A172 (cell line): Measurements from ENCODE around the gene COL11A2. TPM values are rescaled to one million over a fixed set of nuclear protein-coding genes. Genes with fewer than 3 reads are reported as not detected.

Experiments
- DNase-seq: peaks from one replicate; pipeline ENCODE4 v3.0.0-alpha.2; 2015; ENCODE audit warnings: low spot score
- total RNA-seq: library from RNA; depleted of rRNA; stranded (reverse); fragments of >200 nt; shearing (Covaris generic); gene quantifications from 2 replicates; pipeline ENCODE4 v1.2.3, GENCODE V29; 2014

COL11A2 gene
- total RNA-seq, 1 experiment from 2014 or later, result 1.7 TPM

DNA sequence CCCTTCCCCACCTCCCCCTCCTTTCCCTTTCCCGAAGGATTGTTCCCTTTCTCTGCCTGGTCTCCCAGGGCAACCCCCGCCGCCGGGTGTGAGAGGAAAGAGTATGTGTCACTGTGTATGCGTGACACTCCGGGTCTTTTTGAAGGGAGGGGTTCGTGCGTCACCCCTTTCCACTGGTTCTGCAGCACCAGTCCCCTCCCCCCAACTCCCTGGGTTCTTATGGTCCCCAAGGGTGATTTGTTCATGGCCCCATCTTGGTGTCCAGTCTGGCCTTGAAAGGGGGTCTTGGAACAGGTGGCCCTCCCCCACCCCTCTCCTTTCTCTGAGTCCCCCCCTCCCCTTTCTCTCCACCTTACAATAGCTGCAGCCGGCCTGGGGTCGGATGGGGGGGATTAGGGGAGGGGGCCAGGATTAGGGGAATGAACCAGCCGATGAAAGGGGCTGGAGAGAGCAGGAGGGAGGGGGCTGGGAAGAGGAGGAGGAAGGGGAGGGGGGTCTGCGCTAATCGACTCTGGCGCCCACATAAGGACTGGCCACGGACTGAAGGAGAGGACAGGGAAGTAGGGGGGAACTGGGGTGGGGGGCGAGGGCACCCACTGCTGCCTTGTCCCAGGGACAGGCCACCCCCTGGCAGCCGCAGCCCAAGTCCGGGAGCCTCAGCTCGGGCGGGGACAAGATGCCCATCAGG, 14.7 kb upstream of the COL11A2 start:
- DNase-seq, result peak; percentile 36

DNA sequence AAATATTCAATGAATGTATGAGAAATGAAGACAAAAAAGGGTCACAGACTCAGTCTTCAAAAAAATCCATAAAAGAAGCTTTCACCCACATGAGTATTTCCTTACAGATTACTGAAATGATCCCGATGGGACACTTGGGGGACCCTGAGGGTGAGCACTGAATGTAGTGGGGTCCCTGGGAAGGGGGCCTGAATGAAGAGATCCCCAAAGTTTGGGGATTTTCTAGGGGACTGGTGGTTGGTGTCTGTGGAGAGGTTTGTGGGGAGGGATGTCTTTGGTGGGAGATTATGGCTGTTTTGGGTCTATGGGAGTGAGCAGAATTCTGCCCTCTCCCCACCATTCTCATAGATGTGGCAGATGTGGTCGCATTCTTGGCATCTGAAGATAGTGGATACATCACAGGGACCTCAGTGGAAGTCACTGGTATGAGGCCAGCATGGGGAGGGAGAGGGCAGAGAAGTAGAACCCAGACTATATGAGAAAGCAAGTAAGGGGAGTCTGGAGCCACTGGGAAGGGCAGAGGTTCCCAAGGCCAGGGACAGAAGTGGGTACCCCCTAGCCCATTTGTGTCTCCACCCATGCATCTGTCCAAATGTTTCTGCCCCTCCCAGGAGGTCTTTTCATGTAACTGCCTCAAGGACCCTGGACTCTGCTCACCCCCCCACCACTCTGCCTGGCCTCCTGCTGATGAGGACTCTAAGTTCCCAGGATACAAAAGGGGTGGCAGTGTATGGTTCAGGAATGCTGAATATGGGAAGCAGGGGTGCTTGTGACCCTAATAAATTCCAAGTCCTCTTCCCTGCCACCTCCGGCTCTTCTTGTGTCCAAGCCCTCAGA, 14.0 kb upstream of the COL11A2 start:
- no peak for DNase-seq

DNA sequence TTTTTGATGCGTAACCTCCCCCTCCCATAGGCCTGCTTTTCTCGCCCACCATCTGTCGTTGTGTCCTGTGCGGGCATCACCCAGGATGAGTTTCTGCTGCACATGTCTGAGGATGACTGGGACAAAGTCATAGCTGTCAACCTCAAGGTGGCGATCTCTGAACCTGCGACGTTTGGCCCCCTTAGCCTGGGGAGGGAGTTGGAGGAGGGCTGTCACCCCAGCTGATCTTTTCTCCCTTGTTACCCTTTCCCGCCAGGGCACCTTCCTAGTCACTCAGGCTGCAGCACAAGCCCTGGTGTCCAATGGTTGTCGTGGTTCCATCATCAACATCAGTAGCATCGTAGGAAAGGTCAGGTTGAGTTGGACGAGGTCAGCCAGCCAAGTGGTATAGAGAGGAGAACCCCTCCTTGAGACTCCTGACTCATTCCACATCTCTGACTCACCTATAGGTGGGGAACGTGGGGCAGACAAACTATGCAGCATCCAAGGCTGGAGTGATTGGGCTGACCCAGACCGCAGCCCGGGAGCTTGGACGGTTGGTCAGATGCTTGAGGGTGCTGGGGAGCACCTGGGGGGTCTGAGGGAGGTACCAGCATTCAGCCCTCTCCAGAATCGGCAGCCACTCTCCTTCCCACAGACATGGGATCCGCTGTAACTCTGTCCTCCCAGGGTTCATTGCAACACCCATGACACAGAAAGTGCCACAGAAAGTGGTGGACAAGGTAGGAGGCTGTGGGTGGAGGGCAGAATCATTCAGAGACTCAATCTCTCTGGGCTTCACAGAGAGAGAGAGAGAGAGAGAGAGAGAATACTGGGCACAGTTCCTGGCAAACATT, 13.1 kb upstream of the COL11A2 start:
- peak; percentile 92 for DNase-seq

DNA sequence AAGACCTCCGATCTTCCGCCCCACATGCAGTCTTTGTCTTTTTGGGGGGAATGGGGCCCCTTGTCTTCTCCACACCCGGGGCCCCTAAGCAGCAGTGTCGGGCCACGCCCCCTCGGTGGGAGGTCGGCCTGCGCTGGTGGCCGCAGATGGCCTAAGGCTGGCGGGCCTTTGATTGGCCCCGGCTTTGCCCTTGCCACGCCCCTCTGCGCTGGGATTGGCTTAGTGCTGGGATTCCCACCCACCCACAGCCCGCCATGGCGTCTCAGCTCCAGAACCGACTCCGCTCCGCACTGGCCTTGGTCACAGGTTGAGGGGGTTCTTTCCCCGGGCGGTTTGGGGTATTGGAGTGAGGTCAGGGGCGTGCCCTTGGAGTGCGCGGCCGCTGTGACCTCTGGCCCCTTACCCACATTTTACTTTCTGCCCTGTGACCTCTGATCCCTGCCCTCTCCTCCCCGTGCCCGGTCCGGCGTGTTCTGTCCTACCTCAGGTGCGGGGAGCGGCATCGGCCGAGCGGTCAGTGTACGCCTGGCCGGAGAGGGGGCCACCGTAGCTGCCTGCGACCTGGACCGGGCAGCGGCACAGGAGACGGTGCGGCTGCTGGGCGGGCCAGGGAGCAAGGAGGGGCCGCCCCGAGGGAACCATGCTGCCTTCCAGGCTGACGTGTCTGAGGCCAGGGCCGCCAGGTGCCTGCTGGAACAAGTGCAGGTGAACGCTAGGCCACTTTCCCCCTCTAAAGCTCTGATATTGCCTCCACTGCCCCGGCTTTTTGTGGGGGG, 12.3 kb upstream of the COL11A2 start, which contains the start of gene HSD17B8:
HSD17B8 (plus strand) TSS at position 241 of the 776 bp plus-strand sequence; CDS start at position 255, 14 bp downstream.
- no peak for DNase-seq

DNA sequence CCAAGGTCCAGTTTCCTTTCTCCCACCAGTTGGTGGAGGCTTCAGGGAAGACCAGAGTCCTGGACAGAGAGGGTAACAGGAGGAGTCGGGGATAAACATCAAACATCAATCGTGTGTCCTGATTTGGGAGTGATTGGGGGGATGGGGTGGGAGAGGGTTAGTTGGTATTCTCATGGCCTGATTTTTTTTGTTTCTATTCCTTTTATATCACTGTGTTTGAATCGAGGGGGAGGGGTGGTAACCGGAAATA, 11.8 kb upstream of the COL11A2 start:
- no peak for DNase-seq

DNA sequence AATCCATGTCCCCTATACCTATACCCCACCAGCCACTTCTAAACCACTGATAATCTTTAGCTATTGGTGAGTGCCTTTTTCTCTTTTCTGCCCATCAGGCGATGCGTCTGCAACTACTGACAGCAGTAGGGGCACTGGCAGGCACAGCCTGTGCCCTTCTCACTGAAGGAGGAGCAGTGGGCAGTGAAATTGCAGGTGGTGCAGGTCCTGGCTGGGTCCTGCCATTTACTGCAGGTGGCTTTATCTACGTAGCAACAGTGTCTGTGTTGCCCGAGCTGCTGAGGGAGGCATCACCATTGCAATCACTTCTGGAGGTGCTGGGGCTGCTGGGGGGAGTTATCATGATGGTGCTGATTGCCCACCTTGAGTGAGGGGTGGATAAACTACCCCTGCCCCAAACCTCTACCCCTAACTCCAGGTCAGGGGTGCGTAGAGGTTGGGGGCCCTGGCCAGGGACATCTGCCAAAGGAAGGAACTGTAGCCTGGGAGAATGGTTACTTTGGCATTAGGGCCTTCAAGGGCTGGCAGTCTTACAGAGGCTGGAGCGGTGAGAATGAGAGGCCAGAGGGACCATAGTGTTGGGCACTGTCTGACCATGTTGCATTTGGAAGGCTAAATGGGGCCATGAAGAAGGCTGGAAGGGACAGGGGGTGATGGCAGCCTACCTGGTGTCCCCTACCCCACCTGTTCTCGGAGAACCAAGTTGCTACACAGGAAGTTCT, 11.3 kb upstream of the COL11A2 start:
- no peak for DNase-seq

DNA sequence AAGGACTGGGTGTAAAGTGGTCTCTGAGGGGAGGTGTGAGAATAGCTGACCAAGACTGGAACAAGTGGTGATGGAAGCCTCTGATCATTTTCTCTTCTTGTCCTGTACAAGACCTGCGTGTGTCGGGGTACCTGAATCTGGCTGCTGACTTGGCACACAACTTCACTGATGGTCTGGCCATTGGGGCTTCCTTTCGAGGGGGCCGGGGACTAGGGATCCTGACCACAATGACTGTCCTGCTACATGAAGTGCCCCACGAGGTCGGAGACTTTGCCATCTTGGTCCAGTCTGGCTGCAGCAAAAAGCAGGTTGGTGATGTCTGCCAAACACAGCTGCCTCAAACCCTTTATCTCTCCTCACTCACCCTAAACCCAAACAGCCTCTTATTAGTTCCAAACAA, 10.5 kb upstream of the COL11A2 start:
- no peak for DNase-seq

DNA sequence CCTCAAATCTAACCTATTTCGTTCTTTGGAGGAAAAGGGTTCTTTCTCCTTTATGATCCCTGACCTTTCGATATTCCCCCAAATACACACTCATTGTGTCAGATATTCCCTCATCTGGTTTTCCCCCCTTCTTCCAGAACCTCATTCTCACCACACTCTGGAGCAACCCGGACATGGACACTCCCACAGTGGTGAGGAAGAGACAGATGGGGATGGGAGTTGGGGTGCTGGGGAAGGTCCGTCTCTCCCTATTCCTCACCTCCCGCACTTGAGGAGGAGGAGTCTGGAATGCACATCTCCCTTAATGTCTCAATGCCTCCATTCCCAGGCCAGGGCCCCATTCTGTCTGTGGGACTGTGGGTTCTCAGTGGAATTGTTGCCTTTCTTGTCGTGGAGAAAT, 9.7 kb upstream of the COL11A2 start:
- DNase-seq, result no peak

DNA sequence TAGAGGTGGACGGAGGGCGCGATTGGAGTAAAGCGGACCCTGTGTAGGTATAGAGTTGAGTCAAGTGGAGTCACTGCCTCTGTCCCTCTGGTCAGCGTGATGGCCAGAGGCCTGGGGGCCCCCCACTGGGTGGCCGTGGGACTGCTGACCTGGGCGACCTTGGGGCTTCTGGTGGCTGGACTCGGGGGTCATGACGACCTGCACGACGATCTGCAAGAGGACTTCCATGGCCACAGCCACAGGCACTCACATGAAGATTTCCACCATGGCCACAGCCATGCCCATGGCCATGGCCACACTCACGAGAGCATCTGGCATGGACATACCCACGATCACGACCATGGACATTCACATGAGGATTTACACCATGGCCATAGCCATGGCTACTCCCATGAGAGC, 8.9 kb upstream of the COL11A2 start:
- no peak for DNase-seq

DNA sequence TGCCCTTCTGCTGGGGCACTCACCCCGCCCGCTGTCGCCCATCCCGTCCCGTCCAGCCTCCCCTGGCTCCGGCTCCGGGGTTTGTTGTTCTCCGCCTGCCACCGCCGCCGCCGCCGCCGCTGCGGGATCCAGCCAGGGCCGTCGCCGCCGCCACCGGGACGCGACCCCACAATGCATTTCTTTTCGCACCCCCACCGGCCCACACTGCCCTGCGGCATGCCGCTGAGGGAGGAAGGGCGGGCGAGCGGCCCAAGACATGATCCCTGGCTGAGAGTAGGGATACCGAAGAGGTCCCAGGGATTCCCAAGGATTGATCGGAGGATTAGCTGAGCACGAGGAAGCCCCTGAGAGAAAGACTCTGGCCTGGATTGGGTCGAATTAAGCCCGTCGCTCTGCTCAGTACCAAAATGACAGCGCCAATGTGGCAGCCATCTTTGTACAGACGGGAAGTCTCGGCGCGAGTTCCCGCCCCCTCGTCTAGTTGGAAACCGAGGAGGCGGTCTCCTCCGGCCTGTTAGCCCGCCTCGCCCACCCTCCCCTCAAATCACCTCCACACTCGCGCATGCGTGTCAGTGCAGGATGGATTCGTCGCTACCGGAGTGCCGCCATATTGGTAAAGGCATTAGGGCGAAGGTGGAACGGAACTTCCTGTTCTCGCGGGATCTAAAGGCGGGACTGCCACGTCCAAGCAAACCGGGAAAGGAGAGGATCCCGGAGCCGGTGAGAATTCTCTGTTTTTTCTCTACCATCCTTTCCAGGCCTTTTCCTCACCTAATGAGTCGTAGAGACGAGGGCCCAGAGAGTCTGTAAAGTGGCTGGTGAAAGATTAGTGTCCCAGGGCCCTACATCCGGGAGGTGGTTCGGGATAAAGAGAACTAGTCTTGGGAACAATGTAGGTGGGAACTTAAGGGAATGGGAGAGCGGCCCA, 8.2 kb upstream of the COL11A2 start, which contains the start of the genes RXRB and SLC39A7:
RXRB (minus strand) TSS at position 447 of the 928 bp plus-strand sequence; CDS start at position 258, 189 bp downstream.
SLC39A7 (plus strand) TSS at position 649 of the 928 bp plus-strand sequence. CDS start 379 bp downstream, outside the sequence.
- peak; percentile 98 for DNase-seq

DNA sequence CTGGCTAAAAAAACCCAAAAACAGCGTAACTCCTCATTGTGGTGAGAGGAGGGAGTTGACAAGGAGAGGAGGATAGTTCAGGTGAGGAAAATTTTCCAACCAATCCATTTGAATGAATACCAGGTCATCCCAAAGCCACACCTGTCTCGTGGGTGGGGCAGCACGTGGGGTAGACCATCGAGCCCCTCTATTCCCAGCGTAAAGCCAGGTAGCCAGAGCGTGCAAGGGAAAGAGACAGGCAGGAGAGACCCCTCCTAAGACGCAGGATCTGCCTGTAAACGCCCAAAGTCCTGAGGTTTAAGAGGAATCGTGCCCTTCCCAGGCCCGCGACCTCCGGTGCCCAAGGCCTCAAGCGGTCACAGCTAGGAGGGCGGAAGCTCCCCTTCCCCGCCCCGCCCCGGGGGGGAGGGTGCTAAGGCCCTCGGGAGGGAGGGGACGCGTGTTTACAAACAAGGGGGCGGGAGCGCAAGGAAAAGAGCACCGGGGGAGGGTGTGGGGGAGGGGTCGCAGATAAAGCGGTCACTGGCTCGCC, 7.5 kb upstream of the COL11A2 start:
- DNase-seq, result peak; percentile 52

DNA sequence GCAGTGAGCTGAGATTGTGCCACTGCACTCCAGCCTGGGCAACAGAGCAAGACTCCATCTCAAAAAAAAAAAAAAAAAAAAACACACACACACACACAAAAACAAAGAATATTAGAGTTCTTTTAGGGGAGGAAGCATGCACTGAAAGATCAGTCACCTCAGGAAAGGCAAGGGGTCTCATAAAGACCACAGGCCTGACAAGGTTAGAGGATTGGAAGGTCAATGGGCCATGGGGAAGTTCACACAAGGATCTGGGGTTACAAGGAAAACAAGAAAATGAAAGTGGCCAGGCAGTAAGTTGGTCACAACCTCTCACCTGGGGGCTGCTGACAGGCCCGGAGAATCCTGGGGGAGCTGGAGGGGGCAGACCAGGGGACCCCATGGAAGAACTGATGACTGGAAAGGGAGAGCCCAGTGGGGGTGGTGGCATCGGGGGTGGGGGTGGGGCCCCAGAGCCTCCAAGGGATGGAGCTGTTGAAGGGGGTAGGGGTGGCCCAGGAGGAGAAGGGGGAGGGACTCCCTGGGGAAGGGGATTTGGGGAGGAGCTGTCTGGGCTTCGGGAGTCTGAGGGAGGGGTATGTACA, 6.7 kb upstream of the COL11A2 start:
- no peak for DNase-seq

DNA sequence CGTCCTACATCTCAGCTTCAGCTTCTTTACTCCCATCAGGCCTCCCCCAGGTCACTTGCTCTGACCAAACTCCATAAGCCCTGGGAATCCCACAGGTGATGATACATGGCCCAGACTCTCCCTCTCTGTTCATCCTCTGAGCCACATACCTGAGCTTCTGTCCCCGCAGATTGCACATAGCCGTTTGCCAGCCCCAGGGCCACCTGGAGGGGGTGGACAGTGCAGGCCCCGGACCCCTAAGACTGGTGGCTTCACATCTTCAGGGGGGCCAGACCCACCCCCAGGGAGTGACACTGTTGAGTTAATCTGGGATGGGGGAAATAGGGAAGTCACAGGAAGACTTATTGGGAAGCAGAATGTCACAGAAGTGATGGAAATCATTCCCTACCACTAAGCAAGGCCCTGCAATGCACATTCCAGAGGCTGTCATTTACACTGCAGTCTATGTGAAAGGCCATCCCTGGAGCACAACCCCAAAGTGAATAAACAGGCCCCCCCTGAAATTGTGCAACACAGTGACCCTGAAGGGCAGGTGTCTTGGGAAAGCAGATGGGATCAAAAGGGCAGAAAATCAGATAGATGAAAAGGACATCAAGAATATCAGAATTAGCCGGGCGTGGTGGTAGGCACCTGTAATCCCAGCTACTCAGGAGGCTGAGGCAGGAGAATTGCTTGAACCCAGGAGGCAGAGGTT, 6.0 kb upstream of the COL11A2 start:
- no peak for DNase-seq

DNA sequence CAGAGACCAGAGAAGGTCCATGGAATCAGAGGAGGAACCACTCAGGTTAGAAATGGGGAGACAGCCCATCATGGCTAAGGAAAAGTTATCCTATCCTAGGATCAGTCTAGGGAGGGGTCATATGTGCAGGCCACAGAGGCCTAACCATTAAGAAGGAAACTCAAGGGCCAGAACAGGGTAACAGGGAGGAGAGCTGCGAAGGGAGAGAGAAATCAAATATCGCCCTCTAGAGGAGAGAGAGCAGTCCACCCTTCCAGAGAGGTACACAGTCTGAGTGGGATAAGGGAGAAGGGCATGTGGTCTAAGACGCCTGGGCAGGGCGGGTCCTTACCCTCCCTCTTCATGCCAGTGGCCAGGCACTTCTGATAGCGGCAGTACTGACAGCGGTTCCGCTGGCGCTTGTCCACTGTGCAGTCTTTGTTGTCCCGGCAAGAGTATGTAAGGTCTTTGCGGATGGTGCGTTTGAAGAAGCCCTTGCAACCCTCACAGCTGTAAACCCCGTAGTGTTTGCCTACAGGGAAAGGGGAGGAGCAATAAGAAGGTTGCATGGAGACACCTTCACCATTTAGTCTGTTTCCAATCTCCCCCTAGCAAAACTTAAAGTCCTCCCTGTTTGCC, 5.3 kb upstream of the COL11A2 start:
- peak; percentile 62 for DNase-seq

DNA sequence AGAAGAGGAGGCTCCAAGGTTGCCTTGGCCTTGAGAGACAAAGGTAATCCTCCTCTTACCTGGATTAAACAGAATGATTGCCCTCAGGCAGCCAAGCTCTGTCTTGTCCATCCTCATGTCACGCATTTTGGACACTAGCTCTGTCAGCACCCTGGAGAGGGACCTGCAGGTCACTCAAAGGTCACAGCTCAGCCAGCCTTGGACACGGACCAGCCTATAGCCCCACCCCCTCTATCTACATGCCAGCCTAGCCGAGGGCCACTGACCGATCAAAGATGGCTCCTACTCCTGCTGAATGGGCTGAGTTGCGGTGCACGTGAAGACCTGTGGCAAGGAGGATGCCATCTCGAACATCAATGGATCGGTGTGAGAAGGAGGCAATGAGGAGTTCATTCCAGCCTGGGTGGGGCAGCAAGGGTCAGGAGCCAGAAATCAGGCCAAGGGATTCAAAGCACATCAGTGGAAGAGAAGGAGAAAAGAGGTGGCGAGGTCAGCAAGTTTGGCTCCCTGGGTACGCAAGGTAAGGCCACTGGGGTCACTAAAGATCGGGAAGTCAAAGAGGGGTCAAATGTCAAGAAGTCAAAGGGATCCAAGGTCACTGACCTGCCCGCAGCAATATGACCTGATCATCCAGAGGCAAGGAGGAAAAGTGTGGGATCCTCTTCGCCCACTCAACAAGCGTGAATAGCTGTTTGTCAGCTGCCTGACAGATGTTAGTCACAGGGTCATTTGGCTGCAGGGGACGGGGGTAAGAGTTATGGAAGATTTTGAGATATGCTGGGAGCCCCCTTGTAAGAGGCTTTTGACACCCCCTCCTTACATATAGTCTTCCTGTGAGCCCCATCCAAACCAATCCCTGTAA, 3.3 kb upstream of the COL11A2 start:
- no peak for DNase-seq

DNA sequence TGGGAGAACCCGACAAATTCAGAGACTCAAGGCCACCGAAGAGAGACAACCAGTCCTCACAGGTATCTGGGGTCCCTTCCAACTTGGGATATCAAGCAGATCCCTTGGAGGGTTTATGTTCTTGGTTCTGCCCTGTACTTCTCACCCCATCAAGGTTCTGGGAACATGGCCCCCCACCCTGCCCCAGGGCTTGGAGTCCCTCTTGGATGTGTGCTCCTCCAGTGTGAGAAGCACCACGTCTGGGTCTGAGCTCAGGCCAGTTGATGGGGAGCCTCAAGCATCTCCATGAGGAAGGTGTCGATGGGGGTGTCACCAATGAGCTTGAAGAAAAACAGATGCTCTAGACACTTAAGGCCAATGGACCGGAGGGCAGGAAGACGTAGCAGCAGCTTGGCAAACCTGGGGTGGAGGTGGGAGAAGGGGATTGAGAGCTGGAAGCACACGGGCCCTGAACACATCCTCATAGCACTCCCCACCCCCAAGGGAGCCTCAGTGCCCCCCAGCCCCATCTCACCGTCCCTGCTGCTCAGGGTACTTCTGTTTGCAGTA, 2.2 kb upstream of the COL11A2 start:
- DNase-seq, result no peak

DNA sequence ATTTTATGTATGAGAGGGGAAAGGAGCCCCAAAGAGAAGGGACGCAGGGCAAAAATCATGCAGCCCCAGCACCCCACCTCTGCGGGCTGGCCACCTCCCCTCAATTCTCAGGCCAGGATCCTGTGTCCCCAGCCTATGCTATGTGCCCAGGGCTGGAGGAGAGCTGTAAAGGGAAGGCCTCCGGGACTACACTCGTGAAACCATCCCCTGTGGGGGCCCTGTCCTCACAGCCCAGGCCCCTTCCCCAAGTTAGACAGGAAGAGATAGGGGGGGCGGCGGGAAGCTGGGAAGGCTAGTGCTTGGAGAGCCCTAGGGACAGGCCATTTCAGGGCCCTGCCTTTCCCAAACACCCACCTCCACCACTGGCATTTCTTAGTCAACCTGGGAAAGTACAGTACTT, 1.4 kb upstream of the COL11A2 start:
- no peak for DNase-seq
